Keratinocyte (primary cell): Measurements from ENCODE around the gene DONSON. TPM values are rescaled to one million over a fixed set of nuclear protein-coding genes. Genes with fewer than 3 reads are reported as not detected.

Source experiments
- DNase-seq: peaks from one replicate; pipeline ENCODE4 v3.0.0-alpha.2; 2011; ENCODE audit warnings: low read depth, missing footprints, low spot score
- FAIRE-seq: peaks from 2 replicates; lab custom pipeline; 2011; peaks lifted over from hg19 to GRCh38; lab: Jason Lieb, UNC
- H2AFZ ChIP-seq: 2 replicates; pipeline ENCODE4 v1.6.0; 2012; ENCODE audit warnings: low read length, control low read depth, inconsistent platforms; ENCODE audit not compliant: control insufficient read depth
- H3K27ac ChIP-seq: 2 replicates; pipeline ENCODE4 v1.5.1; 2011; ENCODE audit warnings: low read length; ENCODE audit not compliant: control insufficient read depth, insufficient read depth
- H3K27me3 ChIP-seq: 3 replicates; pipeline ENCODE4 v1.6.0; 2011; ENCODE audit warnings: low read length; ENCODE audit not compliant: control insufficient read depth, insufficient read depth; ENCODE audit errors: extremely low read depth
- H3K36me3 ChIP-seq, 2 experiments: 2 replicates in 1 of 2; 3 replicates in 1 of 2; pipeline ENCODE4 v1.5.1; 2011; ENCODE audit warnings: low read length in 2 of 2, mild to moderate bottlenecking in 1 of 2; ENCODE audit not compliant: control insufficient read depth in 2 of 2, insufficient read depth in 2 of 2; ENCODE audit errors: extremely low read depth in 1 of 2
- H3K4me1 ChIP-seq: 3 replicates; pipeline ENCODE4 v1.5.1; 2011; ENCODE audit warnings: low read length; ENCODE audit not compliant: control insufficient read depth, insufficient read depth; ENCODE audit errors: extremely low read depth
- H3K4me2 ChIP-seq: 3 replicates; pipeline ENCODE4 v1.6.0; 2011; ENCODE audit warnings: low read depth, low read length; ENCODE audit not compliant: control insufficient read depth, insufficient read depth; ENCODE audit errors: extremely low read depth
- H3K4me3 ChIP-seq, 3 experiments: fragments of 200-600 bp in 1 of 3; sonication (generic) in 1 of 3; 2 replicates in 2 of 3; 3 replicates in 1 of 3; pipeline ENCODE4 v1.5.1; 2011 to 2016; ENCODE audit warnings: low read length in 3 of 3, mild to moderate bottlenecking in 3 of 3, control low read depth in 2 of 3, inconsistent platforms in 1 of 3, low read depth in 1 of 3, mixed read lengths in 1 of 3, mixed run types in 1 of 3, moderate library complexity in 1 of 3; ENCODE audit not compliant: control insufficient read depth in 2 of 3, insufficient read depth in 2 of 3; ENCODE audit errors: extremely low read depth in 1 of 3
- H3K79me2 ChIP-seq: 2 replicates; pipeline ENCODE4 v1.6.0; 2012; ENCODE audit warnings: low read length; ENCODE audit not compliant: control insufficient read depth, insufficient read depth
- H3K9ac ChIP-seq: 3 replicates; pipeline ENCODE4 v1.6.0; 2011; ENCODE audit warnings: low read length; ENCODE audit not compliant: control insufficient read depth, insufficient read depth; ENCODE audit errors: extremely low read depth
- H3K9me1 ChIP-seq: 3 replicates; pipeline ENCODE4 v1.6.0; 2011; ENCODE audit warnings: low read length; ENCODE audit not compliant: control insufficient read depth, insufficient read depth; ENCODE audit errors: extremely low read depth
- H3K9me3 ChIP-seq: 2 replicates; pipeline ENCODE4 v1.5.1; 2012; ENCODE audit warnings: low read depth, low read length; ENCODE audit not compliant: control insufficient read depth
- H4K20me1 ChIP-seq: 3 replicates; pipeline ENCODE4 v1.6.0; 2011; ENCODE audit warnings: low read length; ENCODE audit not compliant: control insufficient read depth, insufficient read depth; ENCODE audit errors: extremely low read depth
- CTCF ChIP-seq, 3 experiments: IDR thresholded peaks in 1 of 3; conservative IDR thresholded peaks in 1 of 3; optimal IDR thresholded peaks in 1 of 3; 2 replicates in 2 of 3; 3 replicates in 1 of 3; pipeline versions ENCODE3 to v1.5.1; 2011; ENCODE audit warnings: low read length in 3 of 3, mild to moderate bottlenecking in 3 of 3, moderate library complexity in 2 of 3, control low read depth in 1 of 3, inconsistent platforms in 1 of 3; ENCODE audit not compliant: insufficient read depth in 2 of 3; ENCODE audit errors: extremely low read depth in 1 of 3
- EZH2 ChIP-seq: IDR thresholded peaks from one replicate; pipeline ENCODE4 v1.6.1; 2012; ENCODE audit warnings: inconsistent platforms, mild to moderate bottlenecking, low read length, moderate library complexity
- dilution Hi-C: fragments of 300-500 bp; cut with MboI; formaldehyde crosslinking; loops from one replicate; pipeline ENCODE4 v1.7.0; 2020; ENCODE audit warnings: low sequenced_read_pairs; ENCODE audit not compliant: extremely low pct_ligation_motif_present
- polyA plus RNA-seq, 5 experiments: library from polyadenylated mRNA; depleted of rRNA in 3 of 5; stranded (reverse) in 3 of 5; stranded (forward) in 1 of 5; unstranded in 1 of 5; fragments of >200 nt; gene quantifications; 1 replicate in 1 of 5; 2 replicates in 3 of 5; 3 replicates in 1 of 5; pipeline versions ENCODE4 v1.2.1 to v1.2.3, GENCODE V29; 2011 to 2012; ENCODE audit warnings: missing spikeins in 2 of 5, low read depth in 1 of 5, low replicate concordance in 1 of 5

The DONSON gene
- polyA plus RNA-seq, 1 donor (not counting 4 experiments of a cell fraction or from before 2014, with no cell fraction given) = 17.0 TPM

DNA sequence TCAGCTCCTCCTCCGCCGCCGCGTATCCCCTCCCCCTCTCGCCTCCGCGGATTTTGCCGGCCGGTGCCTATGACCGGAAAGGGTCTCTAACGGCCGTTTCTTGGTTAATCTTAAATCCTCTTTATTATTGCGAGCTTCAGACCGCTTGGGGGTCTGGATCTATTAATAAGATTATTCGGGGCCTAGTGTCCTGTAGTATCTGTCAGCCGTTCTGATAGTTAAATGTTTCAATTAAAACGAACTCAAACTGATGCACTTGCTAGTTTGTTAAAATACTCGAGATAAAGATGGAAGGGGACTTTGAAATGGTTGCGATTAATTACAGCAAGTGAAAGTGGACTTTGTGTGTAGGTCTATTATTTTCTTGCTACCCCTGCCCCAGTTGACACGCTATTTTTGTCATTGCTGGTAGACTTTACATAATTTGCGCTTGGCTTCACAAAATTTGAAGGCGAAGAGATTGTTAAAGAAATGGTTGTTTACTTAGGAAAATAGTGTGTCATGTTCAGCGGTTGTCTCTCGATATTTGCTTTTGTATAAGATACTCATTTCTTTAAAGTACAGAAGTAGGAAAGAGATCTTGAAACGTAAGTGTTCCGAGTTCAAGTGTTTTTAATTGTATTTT, 44.9 kb downstream of the DONSON start:
- peaks cover 16% of the 10 kb centered on the region for H3K4me1 ChIP-seq
- H3K9me1 ChIP-seq = no peaks in the 10 kb centered on the region
- H3K9me3 ChIP-seq = no peaks in the 10 kb centered on the region
- H3K27me3 ChIP-seq = no peaks in the 10 kb centered on the region
- peaks cover 7% of the 10 kb centered on the region for H4K20me1 ChIP-seq
- H3K79me2 ChIP-seq = peaks cover 88% of the 10 kb centered on the region
- TF ChIP-seq EZH2 (no peak), CTCF (optimal IDR thresholded peaks at IDR 0.05 in 1 of 3, IDR thresholded peaks at IDR 0.05 in 1 of 3, conservative IDR thresholded peaks at IDR 0.05 in 1 of 3; ENCODE audit: extremely low read depth in 1 of 3, insufficient read depth in 2 of 3, low read length in 3 of 3) (no peak)
- H3K4me3 ChIP-seq = peak overlapping the region; percentile 81 to 97 (median 94)
- H3K9ac ChIP-seq = peak overlapping the region; percentile 98
- H2AFZ ChIP-seq = peak overlapping the region; percentile 91
- FAIRE-seq (no peak), DNase-seq (no peak)
- H3K4me2 ChIP-seq = peak overlapping the region; percentile 69
- H3K36me3 ChIP-seq = peaks cover 4 to 6% of the 10 kb centered on the region in 2 experiments
- H3K27ac ChIP-seq = peak overlapping the region; percentile 98
- dilution Hi-C loops = no loop called here

GRCh38 chr21:33542640-33543504, 45.6 kb downstream of the DONSON start, which contains the start of gene SON:
Gene SON (plus strand): TSS chr21:33543038. CDS start chr21:33543093, 55 bp downstream.
- H3K9me3 ChIP-seq = no peaks in the 10 kb centered on the region
- FAIRE-seq (peak; percentile 74), DNase-seq (peak; percentile 88)
- peaks cover 86% of the 10 kb centered on the region for H3K79me2 ChIP-seq
- peak within 1 kb of the TSS; percentile 98 for H3K27ac ChIP-seq
- no peaks in the 10 kb centered on the region for H3K9me1 ChIP-seq
- H3K9ac ChIP-seq = peak within 1 kb of the TSS; percentile 98
- H2AFZ ChIP-seq = peak within 1 kb of the TSS; percentile 91
- no peaks in the 10 kb centered on the region for H3K27me3 ChIP-seq
- peaks cover 16% of the 10 kb centered on the region for H3K4me1 ChIP-seq
- peaks cover 4% of the 10 kb centered on the region for H4K20me1 ChIP-seq
- H3K4me2 ChIP-seq = peak within 1 kb of the TSS; percentile 89
- dilution Hi-C loops = no loop called here
- TF ChIP-seq EZH2 (no peak), CTCF (optimal IDR thresholded peaks at IDR 0.05 in 1 of 3, IDR thresholded peaks at IDR 0.05 in 1 of 3, conservative IDR thresholded peaks at IDR 0.05 in 1 of 3; ENCODE audit: extremely low read depth in 1 of 3, insufficient read depth in 2 of 3, low read length in 3 of 3) (no peak)
- peaks cover 5 to 10% of the 10 kb centered on the region in 2 experiments for H3K36me3 ChIP-seq
- H3K4me3 ChIP-seq = peak within 1 kb of the TSS; percentile 81 to 97 (median 94)
